ENCODE results near the gene GAMT.

GAMT gene

GRCh38 chr19:1412995-1413800 is 11.9 kb upstream of the GAMT start:
- Histone ChIP-seq H3K4me1 (ENCODE audit: control insufficient read depth, low read depth, low read length) (peaks cover 11% of the 10 kb centered on the region), H3K9ac (ENCODE audit: low read length) (no peak overlapping the region), H3K36me3 (ENCODE audit: control insufficient read depth, low read depth, low read length) (peaks cover 4% of the 10 kb centered on the region), H3K27me3 (ENCODE audit: control insufficient read depth, insufficient read depth, low read length) (no peaks in the 10 kb centered on the region), H3K4me3 (ENCODE audit: low read length) (no peak overlapping the region), H3K27ac (ENCODE audit: low read length) (no peak overlapping the region), H3K9me3 (ENCODE audit: control insufficient read depth, low read depth, low read length) (no peaks in the 10 kb centered on the region)

GRCh38 chr19:1412323-1412923 is 11.1 kb upstream of the GAMT start:
- Histone ChIP-seq H3K27me3 (ENCODE audit: control insufficient read depth, insufficient read depth, low read length) (no peaks in the 10 kb centered on the region), H3K9ac (ENCODE audit: low read length) (no peak overlapping the region), H3K4me3 (ENCODE audit: low read length) (no peak overlapping the region), H3K36me3 (ENCODE audit: control insufficient read depth, low read depth, low read length) (no peaks in the 10 kb centered on the region), H3K27ac (ENCODE audit: low read length) (no peak overlapping the region), H3K9me3 (ENCODE audit: control insufficient read depth, low read depth, low read length) (no peaks in the 10 kb centered on the region), H3K4me1 (ENCODE audit: control insufficient read depth, low read depth, low read length) (peaks cover 11% of the 10 kb centered on the region)

- Histone ChIP-seq H3K4me1 (ENCODE audit: control insufficient read depth, low read depth, low read length) (peaks cover 13% of the 10 kb centered on the region), H3K27ac (ENCODE audit: low read length) (no peak overlapping the region), H3K9ac (ENCODE audit: low read length) (no peak overlapping the region), H3K9me3 (ENCODE audit: control insufficient read depth, low read depth, low read length) (no peaks in the 10 kb centered on the region), H3K4me3 (ENCODE audit: low read length) (no peak overlapping the region), H3K27me3 (ENCODE audit: control insufficient read depth, insufficient read depth, low read length) (no peaks in the 10 kb centered on the region), H3K36me3 (ENCODE audit: control insufficient read depth, low read depth, low read length) (no peaks in the 10 kb centered on the region)
These were observed 10.2 kb upstream of the GAMT start for GRCh38 chr19:1411255-1412191.

GRCh38 chr19:1410789-1411188 is 9.4 kb upstream of the GAMT start:
- no peak overlapping the region for H3K9ac ChIP-seq (ENCODE audit: low read length)
- H3K27me3 ChIP-seq (ENCODE audit: control insufficient read depth, insufficient read depth, low read length) = no peaks in the 10 kb centered on the region
- no peak overlapping the region for H3K4me3 ChIP-seq (ENCODE audit: low read length)
- no peaks in the 10 kb centered on the region for H3K9me3 ChIP-seq (ENCODE audit: control insufficient read depth, low read depth, low read length)
- no peak overlapping the region for H3K27ac ChIP-seq (ENCODE audit: low read length)
- H3K4me1 ChIP-seq (ENCODE audit: control insufficient read depth, low read depth, low read length) = peaks cover 7% of the 10 kb centered on the region
- H3K36me3 ChIP-seq (ENCODE audit: control insufficient read depth, low read depth, low read length) = no peaks in the 10 kb centered on the region

- Histone ChIP-seq H3K27ac (ENCODE audit: low read length) (no peak overlapping the region), H3K27me3 (ENCODE audit: control insufficient read depth, insufficient read depth, low read length) (no peaks in the 10 kb centered on the region), H3K9ac (ENCODE audit: low read length) (no peak overlapping the region), H3K36me3 (ENCODE audit: control insufficient read depth, low read depth, low read length) (no peaks in the 10 kb centered on the region), H3K9me3 (ENCODE audit: control insufficient read depth, low read depth, low read length) (no peaks in the 10 kb centered on the region), H3K4me3 (ENCODE audit: low read length) (no peak overlapping the region), H3K4me1 (ENCODE audit: control insufficient read depth, low read depth, low read length) (peaks cover 4% of the 10 kb centered on the region)
These were observed 8.9 kb upstream of the GAMT start for GRCh38 chr19:1410136-1410786.

GRCh38 chr19:1409204-1410005 is 8.1 kb upstream of the GAMT start:
- no peak overlapping the region for H3K27ac ChIP-seq (ENCODE audit: low read length)
- H3K4me1 ChIP-seq (ENCODE audit: control insufficient read depth, low read depth, low read length) = peaks cover 4% of the 10 kb centered on the region
- H3K4me3 ChIP-seq (ENCODE audit: low read length) = peak overlapping the region; percentile 95
- no peaks in the 10 kb centered on the region for H3K27me3 ChIP-seq (ENCODE audit: control insufficient read depth, insufficient read depth, low read length)
- peak overlapping the region; percentile 84 for H3K9ac ChIP-seq (ENCODE audit: low read length)
- H3K36me3 ChIP-seq (ENCODE audit: control insufficient read depth, low read depth, low read length) = no peaks in the 10 kb centered on the region
- H3K9me3 ChIP-seq (ENCODE audit: control insufficient read depth, low read depth, low read length) = no peaks in the 10 kb centered on the region

GRCh38 chr19:1408300-1409203 is 7.2 kb upstream of the GAMT start:
- peak overlapping the region; percentile 84 for H3K9ac ChIP-seq (ENCODE audit: low read length)
- peaks cover 4% of the 10 kb centered on the region for H3K4me1 ChIP-seq (ENCODE audit: control insufficient read depth, low read depth, low read length)
- peak overlapping the region; percentile 95 for H3K4me3 ChIP-seq (ENCODE audit: low read length)
- no peaks in the 10 kb centered on the region for H3K36me3 ChIP-seq (ENCODE audit: control insufficient read depth, low read depth, low read length)
- no peaks in the 10 kb centered on the region for H3K27me3 ChIP-seq (ENCODE audit: control insufficient read depth, insufficient read depth, low read length)
- H3K9me3 ChIP-seq (ENCODE audit: control insufficient read depth, low read depth, low read length) = no peaks in the 10 kb centered on the region
- peak overlapping the region; percentile 18 for H3K27ac ChIP-seq (ENCODE audit: low read length)

- H3K4me3 ChIP-seq (ENCODE audit: low read length) = peak within 1 kb of the TSS; percentile 95
- no peaks in the 10 kb centered on the region for H3K9me3 ChIP-seq (ENCODE audit: control insufficient read depth, low read depth, low read length)
- no peaks in the 10 kb centered on the region for H3K27me3 ChIP-seq (ENCODE audit: control insufficient read depth, insufficient read depth, low read length)
- no peak within 1 kb of the TSS for H3K27ac ChIP-seq (ENCODE audit: low read length)
- peak within 1 kb of the TSS; percentile 84 for H3K9ac ChIP-seq (ENCODE audit: low read length)
- H3K4me1 ChIP-seq (ENCODE audit: control insufficient read depth, low read depth, low read length) = peaks cover 4% of the 10 kb centered on the region
- no peaks in the 10 kb centered on the region for H3K36me3 ChIP-seq (ENCODE audit: control insufficient read depth, low read depth, low read length)
These were observed 6.4 kb upstream of the GAMT start, which contains the start of gene DAZAP1 for GRCh38 chr19:1407528-1408299. Gene DAZAP1 (plus strand): TSS chr19:1407586. CDS start chr19:1407774, 188 bp downstream.

- H3K4me1 ChIP-seq (ENCODE audit: control insufficient read depth, low read depth, low read length) = peaks cover 4% of the 10 kb centered on the region
- H3K27ac ChIP-seq (ENCODE audit: low read length) = no peak overlapping the region
- no peaks in the 10 kb centered on the region for H3K9me3 ChIP-seq (ENCODE audit: control insufficient read depth, low read depth, low read length)
- peak overlapping the region; percentile 58 for H3K4me3 ChIP-seq (ENCODE audit: low read length)
- peaks cover under 1% of the 10 kb centered on the region for H3K27me3 ChIP-seq (ENCODE audit: control insufficient read depth, insufficient read depth, low read length)
- peak overlapping the region; percentile 3 for H3K9ac ChIP-seq (ENCODE audit: low read length)
- H3K36me3 ChIP-seq (ENCODE audit: control insufficient read depth, low read depth, low read length) = no peaks in the 10 kb centered on the region
These were observed 5.6 kb upstream of the GAMT start for GRCh38 chr19:1406774-1407527.
